Spleen (tissue), 11 donors: ENCODE measurements around the gene NME3. TPM values are rescaled to one million over a fixed set of nuclear protein-coding genes. Genes with fewer than 3 reads are reported as not detected.

Experiments used
- DNase-seq: peaks from one replicate; pipeline ENCODE4 v3.0.0-alpha.2; 2020
- H3K27ac ChIP-seq, 8 donors: fragments of 200-600 bp; sonication (generic) in 7 of 8; 1 replicate in 4 of 8; 2 replicates in 4 of 8; pipeline versions ENCODE4 v1.5.0 to v1.8.0; 2016 to 2021; ENCODE audit warnings: inconsistent platforms in 4 of 8, mild to moderate bottlenecking in 4 of 8, moderate library complexity in 1 of 8
- H3K27me3 ChIP-seq, 7 donors: fragments of 200-600 bp; sonication (generic) in 6 of 7; replicated peaks in 1 of 7; 1 replicate in 4 of 7; 2 replicates in 3 of 7; pipeline versions ENCODE4 v1.5.0 to v1.8.0; 2016 to 2021; ENCODE audit warnings: inconsistent platforms in 3 of 7, mild to moderate bottlenecking in 1 of 7
- H3K36me3 ChIP-seq, 6 donors: fragments of 200-600 bp; sonication (generic) in 5 of 6; 1 replicate in 4 of 6; 2 replicates in 2 of 6; pipeline versions ENCODE4 v1.5.0 to v1.8.0; 2016 to 2021; ENCODE audit warnings: inconsistent platforms in 2 of 6
- H3K4me1 ChIP-seq, 6 donors: fragments of 200-600 bp; sonication (generic) in 5 of 6; 1 replicate in 3 of 6; 2 replicates in 3 of 6; pipeline versions ENCODE4 v1.5.0 to v1.8.0; 2016 to 2021; ENCODE audit warnings: inconsistent platforms in 3 of 6
- H3K4me3 ChIP-seq, 8 donors: fragments of 200-600 bp; sonication (generic) in 7 of 8; 1 replicate in 4 of 8; 2 replicates in 4 of 8; pipeline versions ENCODE4 v1.5.0 to v1.8.0; 2016 to 2021; ENCODE audit warnings: inconsistent platforms in 4 of 8, mild to moderate bottlenecking in 4 of 8, moderate library complexity in 2 of 8
- H3K9me3 ChIP-seq, 8 donors: fragments of 200-600 bp; sonication (generic) in 7 of 8; 1 replicate in 4 of 8; 2 replicates in 4 of 8; pipeline versions ENCODE4 v1.5.0 to v1.8.0; 2016 to 2021; ENCODE audit warnings: inconsistent platforms in 4 of 8
- POLR2A ChIP-seq, 3 donors: fragments of 450-650 bp; IDR thresholded peaks; one replicate each; pipeline ENCODE4 v1.5.1; 2017; ENCODE audit warnings: antibody characterized with exemption in 3 of 3, mild to moderate bottlenecking in 1 of 3
- POLR2AphosphoS5 ChIP-seq, 3 donors: sonication (generic); formaldehyde crosslinking; IDR thresholded peaks; one replicate each; pipeline ENCODE4 v1.5.1; 2017; ENCODE audit warnings: antibody characterized with exemption in 3 of 3
- WGBS, 5 donors: extraction: QIAGEN DNeasy Blood & Tissue Kit in 3 of 5; methylation state at CpG; one replicate each; pipeline versions ENCODE4 v1.1.5 to v1.1.7; 2013 to 2018; 5-methylcytosine and 5-hydroxymethylcytosine counted together
- intact Hi-C: fragments of 100-400 bp; cut with DNase I; formaldehyde crosslinking; loops from one replicate; pipeline ENCODE4 v1.15.0; 2023; ENCODE audit warnings: low total_unique reads
- polyA plus RNA-seq, 3 donors: library from polyadenylated mRNA; stranded (reverse); fragments of 200-250 nt; gene quantifications; one replicate each; pipeline ENCODE4 v1.2.1, GENCODE V29; 2013
- total RNA-seq, 7 donors: library from RNA; depleted of rRNA in 3 of 7; stranded (reverse); fragments of >200 nt in 3 of 7; fragmentation: NEBNext Ultra II Directional in 4 of 7; extraction: Animal tissue kit (Norgen Biotek cat#: 25700) in 4 of 7; gene quantifications; one replicate each; pipeline versions ENCODE4 v1.1.0 to v1.2.1, GENCODE V29; 2016 to 2021
- TF ChIP-seq, protein P1 (sequence below), 11 experiments: fragments of 200-600 bp in 7 of 11; fragments of 450-650 bp in 4 of 11; sonication (generic) in 4 of 11; IDR thresholded peaks in 8 of 11; conservative IDR thresholded peaks in 3 of 11; 1 replicate in 7 of 11; 2 replicates in 4 of 11; pipeline versions ENCODE4 v1.4.0 to v1.8.0; 2016 to 2021; ENCODE audit warnings: antibody characterized with exemption in 11 of 11, inconsistent platforms in 4 of 11, mild to moderate bottlenecking in 1 of 11
- donor health status: healthy with polysubstance abuse.
- donor health status: DM: no; HTN: no; CAD: no; lungs with moderate emphysema.
- donor health status: DM: no; HTN: no; CAD: no.
- donor health status: Bipolar disorder and iron deficiency.
- donor health status: healthy.
- donor health status: DM: no; HTN: no; CAD: no.
- donor health status: DM: yes; HTN: yes; CAD: no.

Gene NME3
- total and polyA plus RNA-seq, 10 donors, result 51.0 to 283 (median 76.9) TPM

DNA sequence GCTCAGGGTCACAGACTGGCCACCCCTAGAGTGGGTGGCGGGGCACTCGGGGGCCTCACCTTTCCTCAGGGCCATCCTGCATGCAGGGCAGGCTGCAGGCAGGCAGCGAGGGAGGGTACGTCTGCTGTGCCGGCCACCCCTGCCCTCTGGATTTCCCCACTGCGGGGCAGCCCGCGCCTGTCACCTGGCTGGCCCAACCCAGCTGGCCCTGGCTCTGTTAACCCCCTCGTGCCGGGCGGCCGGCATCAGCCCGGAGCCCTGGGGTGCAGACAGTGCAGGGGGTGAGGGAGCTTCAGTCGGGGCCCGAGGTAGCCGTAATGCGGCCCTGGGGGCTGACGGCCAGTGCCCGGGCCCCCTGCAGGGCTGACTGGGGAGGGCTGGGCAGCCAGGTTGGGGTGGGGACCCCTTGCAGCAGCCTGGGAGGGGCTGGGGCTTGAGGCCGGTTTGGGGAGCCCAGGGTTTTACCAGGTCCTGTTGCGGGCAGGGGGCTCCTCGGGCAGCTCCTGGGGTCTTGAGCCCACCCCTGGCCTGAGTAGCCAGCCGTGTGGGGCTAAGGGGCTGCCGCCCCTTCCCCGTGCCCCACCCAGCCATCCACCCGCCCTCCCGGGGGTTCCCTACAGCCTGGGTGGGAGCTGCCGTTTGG, 22.4 kb upstream of the NME3 start, which contains the start of gene IGFALS:
TSS of gene IGFALS (minus strand) at position 128 of the 643 bp plus-strand sequence. CDS start at position 75, 53 bp downstream.
- no peak within 1 kb of the TSS for H3K27ac ChIP-seq

DNA sequence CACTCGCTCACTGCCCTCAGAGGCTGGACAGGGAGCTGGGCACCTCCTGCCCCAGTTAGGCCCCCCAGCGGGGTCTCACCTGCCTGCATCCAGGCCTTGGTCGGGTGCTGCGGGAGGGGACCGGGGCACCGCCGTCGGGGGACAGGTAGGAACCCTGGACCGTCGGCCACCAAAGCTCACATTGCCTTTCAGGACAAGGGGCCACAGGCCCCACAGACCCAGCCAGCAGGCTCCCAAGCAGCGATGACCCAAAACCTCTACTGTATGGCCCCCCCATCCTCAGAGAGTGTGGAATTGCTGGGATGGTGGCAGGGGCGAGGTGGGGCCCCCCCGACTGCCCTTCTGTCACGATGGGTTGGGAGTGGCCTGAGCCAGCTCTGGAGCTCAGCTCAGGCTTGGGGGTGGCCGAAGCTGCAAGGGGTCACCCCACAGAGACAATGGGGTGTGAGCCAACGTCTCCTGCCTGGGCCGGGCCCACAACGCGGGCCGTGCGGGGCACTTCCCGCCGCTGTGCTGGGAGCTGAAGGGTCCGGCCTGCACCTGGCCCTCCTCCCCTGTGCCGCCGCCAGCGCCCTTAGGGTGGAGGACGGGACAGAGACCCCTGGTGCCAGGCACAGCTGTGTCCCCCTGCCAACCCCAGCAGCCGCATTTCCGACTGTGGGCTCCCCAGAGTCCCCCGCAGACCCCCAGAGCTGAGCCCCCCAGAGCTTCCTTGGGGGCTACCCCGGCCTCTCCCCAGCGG, 21.7 kb upstream of the NME3 start:
- peaks cover 0 to 13% (median 10%) of the 10 kb centered on the region in 8 donors for H3K9me3 ChIP-seq
- no peak overlapping the region for H3K4me3 ChIP-seq
- intact Hi-C loops, result no loop called here
- H3K36me3 ChIP-seq, result peaks cover 0 to 49% (median 37%) of the 10 kb centered on the region in 6 donors
- WGBS, 5 donors, result 92 to 97% (median 92%) methylated on average over 6 to 33 of the region's 33 CpGs
- H3K27ac ChIP-seq, result no peak overlapping the region
- H3K27me3 ChIP-seq, result no peaks in the 10 kb centered on the region
- H3K4me1 ChIP-seq, result no peaks in the 10 kb centered on the region
- peak; percentile 71 for DNase-seq
- TF ChIP-seq POLR2AphosphoS5 (IDR thresholded peaks at IDR 0.05), result no peak
- no peak for TF ChIP-seq POLR2A (IDR thresholded peaks at IDR 0.05)
- TF ChIP-seq, protein P1, sequence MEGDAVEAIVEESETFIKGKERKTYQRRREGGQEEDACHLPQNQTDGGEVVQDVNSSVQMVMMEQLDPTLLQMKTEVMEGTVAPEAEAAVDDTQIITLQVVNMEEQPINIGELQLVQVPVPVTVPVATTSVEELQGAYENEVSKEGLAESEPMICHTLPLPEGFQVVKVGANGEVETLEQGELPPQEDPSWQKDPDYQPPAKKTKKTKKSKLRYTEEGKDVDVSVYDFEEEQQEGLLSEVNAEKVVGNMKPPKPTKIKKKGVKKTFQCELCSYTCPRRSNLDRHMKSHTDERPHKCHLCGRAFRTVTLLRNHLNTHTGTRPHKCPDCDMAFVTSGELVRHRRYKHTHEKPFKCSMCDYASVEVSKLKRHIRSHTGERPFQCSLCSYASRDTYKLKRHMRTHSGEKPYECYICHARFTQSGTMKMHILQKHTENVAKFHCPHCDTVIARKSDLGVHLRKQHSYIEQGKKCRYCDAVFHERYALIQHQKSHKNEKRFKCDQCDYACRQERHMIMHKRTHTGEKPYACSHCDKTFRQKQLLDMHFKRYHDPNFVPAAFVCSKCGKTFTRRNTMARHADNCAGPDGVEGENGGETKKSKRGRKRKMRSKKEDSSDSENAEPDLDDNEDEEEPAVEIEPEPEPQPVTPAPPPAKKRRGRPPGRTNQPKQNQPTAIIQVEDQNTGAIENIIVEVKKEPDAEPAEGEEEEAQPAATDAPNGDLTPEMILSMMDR (IDR thresholded peaks at IDR 0.05 in 8 of 11, conservative IDR thresholded peaks at IDR 0.05 in 3 of 11), result no peak

More for the DNA sequence above, 22.4 kb upstream of the NME3 start, which contains the start of gene IGFALS:
- Histone ChIP-seq H3K27me3 (no peaks in the 10 kb centered on the region), H3K4me3 (no peak within 1 kb of the TSS), H3K9me3 (peaks cover 0 to 20% (median 17%) of the 10 kb centered on the region in 8 donors), H3K4me1 (no peaks in the 10 kb centered on the region), H3K36me3 (peaks cover 0 to 42% (median 30%) of the 10 kb centered on the region in 6 donors)
- TF ChIP-seq POLR2A (IDR thresholded peaks at IDR 0.05) (no peak), POLR2AphosphoS5 (IDR thresholded peaks at IDR 0.05) (peak in 1 of 3 donors; percentile 22)
- TF ChIP-seq, protein P1 (IDR thresholded peaks at IDR 0.05 in 8 of 11, conservative IDR thresholded peaks at IDR 0.05 in 3 of 11), result no peak
- WGBS, 5 donors, result 63 to 86% (median 80%) methylated on average over 14 to 28 of the region's 28 CpGs
- no peak for DNase-seq
- intact Hi-C loops, result no loop called here

DNA sequence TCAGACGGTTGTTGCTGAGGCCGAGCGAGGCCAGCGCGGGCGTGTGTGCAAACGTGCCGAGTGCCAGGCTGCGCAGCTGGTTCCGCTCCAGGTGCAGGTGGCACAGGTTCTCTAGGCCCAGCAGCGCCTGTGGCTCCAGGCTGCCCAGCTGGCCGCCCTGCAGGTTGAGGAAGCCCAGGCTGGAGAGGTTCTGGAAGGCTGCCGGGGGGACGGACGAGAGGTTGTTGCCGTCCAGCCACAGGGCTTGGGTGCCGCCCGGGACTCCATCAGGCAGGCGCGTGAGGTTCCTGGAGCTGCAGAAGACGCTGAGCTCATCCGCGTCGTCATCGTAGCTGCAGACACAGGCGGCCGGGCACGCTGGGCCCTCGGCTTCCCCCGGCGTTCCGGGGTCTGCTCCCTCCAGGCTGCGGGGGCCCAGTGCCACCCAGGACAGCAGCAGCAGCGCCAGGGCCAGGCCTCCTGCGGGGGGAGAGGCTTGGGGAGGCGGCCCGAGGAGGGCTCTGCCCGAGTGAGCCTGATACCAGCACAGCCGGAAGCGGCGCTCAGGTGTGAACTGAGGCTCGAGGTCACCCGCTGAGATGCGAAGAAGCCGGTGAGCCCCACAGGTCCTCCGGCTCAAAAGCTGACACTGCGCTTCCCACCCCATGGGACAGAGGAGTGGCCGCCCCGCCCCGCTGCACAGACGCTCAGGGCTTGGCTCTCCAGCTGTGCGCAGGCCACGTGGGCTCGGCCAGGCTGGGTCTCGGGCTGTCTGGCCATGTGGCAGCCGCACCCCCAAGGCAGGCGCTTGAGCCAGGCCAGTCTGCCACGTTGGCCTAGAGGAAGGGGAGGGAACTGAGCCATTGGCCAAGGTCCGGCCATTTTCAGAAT, 20.8 kb upstream of the NME3 start:
- peaks cover 0 to 2% (median 0%) of the 10 kb centered on the region in 6 donors for H3K4me1 ChIP-seq
- H3K4me3 ChIP-seq, result no peak overlapping the region
- peaks cover 0 to 57% (median 45%) of the 10 kb centered on the region in 6 donors for H3K36me3 ChIP-seq
- H3K27ac ChIP-seq, result no peak overlapping the region
- TF ChIP-seq, protein P1 (IDR thresholded peaks at IDR 0.05 in 8 of 11, conservative IDR thresholded peaks at IDR 0.05 in 3 of 11), result no peak
- no peak for TF ChIP-seq POLR2AphosphoS5 (IDR thresholded peaks at IDR 0.05)
- no peak for TF ChIP-seq POLR2A (IDR thresholded peaks at IDR 0.05)
- WGBS, 5 donors, result 90 to 94% (median 92%) methylated on average over 37 to 59 of the region's 59 CpGs
- DNase-seq, result peak; percentile 65
- no peaks in the 10 kb centered on the region for H3K27me3 ChIP-seq
- H3K9me3 ChIP-seq, result peaks cover 0 to 5% (median 2%) of the 10 kb centered on the region in 8 donors
- intact Hi-C loops, result no loop called here
